Thoracic aorta (tissue), 2 donors: ENCODE results near the gene SEMA3G. TPM values are rescaled to one million over a fixed set of nuclear protein-coding genes. Genes with fewer than 3 reads are reported as not detected.

Experiments
- ATAC-seq: fragments of 150-250 bp; one replicate; pipeline ENCODE4 v1.8.0; 2017; ENCODE audit warnings: low read depth; ENCODE audit not compliant: insufficient number of reproducible peaks, low FRiP score
- DNase-seq: peaks from one replicate; pipeline ENCODE4 v3.0.0-alpha.2; 2020; ENCODE audit warnings: low spot score
- H3K27ac ChIP-seq, 2 donors: fragments of 200-600 bp; sonication (generic); 1 replicate in 1 of 2; 2 replicates in 1 of 2; pipeline ENCODE4 v1.5.1; 2016; ENCODE audit warnings: mild to moderate bottlenecking in 2 of 2, moderate library complexity in 2 of 2
- H3K27me3 ChIP-seq: fragments of 200-600 bp; sonication (generic); replicated peaks from 2 replicates; pipeline ENCODE4 v1.6.0; 2016; ENCODE audit warnings: mild to moderate bottlenecking; ENCODE audit not compliant: insufficient read depth
- H3K36me3 ChIP-seq: fragments of 200-600 bp; sonication (generic); one replicate; pipeline ENCODE4 v1.5.1; 2016
- H3K4me1 ChIP-seq, 2 donors: fragments of 200-600 bp; sonication (generic); 1 replicate in 1 of 2; 2 replicates in 1 of 2; pipeline versions ENCODE4 v1.5.1 to v1.6.0; 2016; ENCODE audit warnings: low read depth in 2 of 2, mild to moderate bottlenecking in 1 of 2; ENCODE audit not compliant: control insufficient read depth in 1 of 2
- H3K4me3 ChIP-seq: fragments of 200-600 bp; sonication (generic); 2 replicates; pipeline ENCODE4 v1.5.1; 2016; ENCODE audit warnings: mild to moderate bottlenecking
- H3K9me3 ChIP-seq: fragments of 200-600 bp; sonication (generic); 2 replicates; pipeline ENCODE4 v1.5.1; 2016
- total RNA-seq, 2 donors: library from RNA; depleted of rRNA; stranded (reverse); fragments of >200 nt; gene quantifications; one replicate each; pipeline versions ENCODE4 v1.1.0 to v1.2.3, GENCODE V29; 2016
- TF ChIP-seq, protein P1 (sequence below): fragments of 200-600 bp; sonication (generic); IDR thresholded peaks from one replicate; pipeline ENCODE4 v1.5.1; 2019; ENCODE audit warnings: antibody characterized with exemption

The SEMA3G gene
- total RNA-seq, 2 donors from 2014 or later: 16.8 to 18.1 TPM

DNA sequence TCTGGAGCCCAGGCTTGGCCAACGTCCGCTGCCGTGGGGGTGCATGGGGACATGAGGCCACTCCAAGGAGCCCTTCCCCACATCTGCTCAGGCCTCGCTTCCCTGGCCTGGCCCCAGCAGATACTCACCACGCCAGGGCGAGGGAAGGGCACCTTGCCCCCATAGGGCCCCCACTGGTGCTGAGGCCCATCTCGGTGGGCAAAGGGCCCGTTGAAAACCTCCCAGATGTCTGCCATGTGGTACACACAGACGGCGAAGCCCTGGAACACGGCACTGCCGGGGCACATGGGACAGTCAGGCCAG lies 4.7 kb downstream of the SEMA3G start:
- Histone ChIP-seq H3K4me3 (no peak overlapping the region), H3K27me3 (no peaks in the 10 kb centered on the region), H3K9me3 (no peaks in the 10 kb centered on the region), H3K27ac (no peak overlapping the region), H3K36me3 (no peaks in the 10 kb centered on the region), H3K4me1 (no peaks in the 10 kb centered on the region)
- ATAC-seq (no peak), DNase-seq (no peak)
- TF ChIP-seq, protein P1, sequence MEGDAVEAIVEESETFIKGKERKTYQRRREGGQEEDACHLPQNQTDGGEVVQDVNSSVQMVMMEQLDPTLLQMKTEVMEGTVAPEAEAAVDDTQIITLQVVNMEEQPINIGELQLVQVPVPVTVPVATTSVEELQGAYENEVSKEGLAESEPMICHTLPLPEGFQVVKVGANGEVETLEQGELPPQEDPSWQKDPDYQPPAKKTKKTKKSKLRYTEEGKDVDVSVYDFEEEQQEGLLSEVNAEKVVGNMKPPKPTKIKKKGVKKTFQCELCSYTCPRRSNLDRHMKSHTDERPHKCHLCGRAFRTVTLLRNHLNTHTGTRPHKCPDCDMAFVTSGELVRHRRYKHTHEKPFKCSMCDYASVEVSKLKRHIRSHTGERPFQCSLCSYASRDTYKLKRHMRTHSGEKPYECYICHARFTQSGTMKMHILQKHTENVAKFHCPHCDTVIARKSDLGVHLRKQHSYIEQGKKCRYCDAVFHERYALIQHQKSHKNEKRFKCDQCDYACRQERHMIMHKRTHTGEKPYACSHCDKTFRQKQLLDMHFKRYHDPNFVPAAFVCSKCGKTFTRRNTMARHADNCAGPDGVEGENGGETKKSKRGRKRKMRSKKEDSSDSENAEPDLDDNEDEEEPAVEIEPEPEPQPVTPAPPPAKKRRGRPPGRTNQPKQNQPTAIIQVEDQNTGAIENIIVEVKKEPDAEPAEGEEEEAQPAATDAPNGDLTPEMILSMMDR: no peak

DNA sequence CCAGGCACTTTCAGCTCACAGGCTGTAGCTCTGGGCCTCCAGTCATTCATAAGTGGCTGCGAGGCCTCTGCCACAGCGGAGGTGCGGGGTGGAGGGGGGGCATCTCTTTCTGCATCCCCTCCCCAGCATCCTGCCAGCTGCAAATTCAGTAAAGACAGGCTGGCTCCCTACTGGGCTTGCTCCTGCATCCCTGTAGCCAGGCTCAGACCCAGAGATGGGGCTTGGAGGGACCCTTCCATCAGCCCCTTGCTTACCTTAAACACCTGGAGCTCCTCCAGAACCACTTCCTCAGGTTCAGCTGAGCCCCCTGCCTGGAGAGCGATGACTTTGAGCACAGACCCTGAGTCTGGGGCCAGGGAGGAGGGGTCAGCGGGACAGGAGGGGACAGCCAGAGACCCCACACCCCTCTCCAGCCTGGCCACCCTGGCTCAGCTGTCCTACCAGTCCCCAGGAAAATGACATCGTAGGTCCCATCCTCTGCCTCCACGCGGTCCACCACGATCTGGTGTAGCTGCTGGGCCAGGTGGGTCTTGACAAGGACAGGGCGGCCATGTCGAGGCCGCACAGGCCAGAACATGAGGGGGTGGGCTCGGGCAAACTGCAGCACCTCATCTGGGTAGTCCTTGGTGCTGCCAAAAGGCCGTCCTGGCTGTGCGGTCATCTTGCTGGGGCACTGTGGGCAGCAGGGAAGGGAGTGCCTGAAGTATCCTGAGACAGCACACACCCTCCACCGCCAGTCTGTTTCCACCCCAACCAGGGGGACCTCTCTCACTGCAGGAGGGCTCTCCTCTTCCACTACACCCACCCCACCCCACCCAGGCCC lies 5.3 kb downstream of the SEMA3G start:
- TF ChIP-seq, protein P1: no peak
- Histone ChIP-seq H3K4me1 (no peaks in the 10 kb centered on the region), H3K27ac (no peak overlapping the region), H3K27me3 (no peaks in the 10 kb centered on the region), H3K4me3 (no peak overlapping the region), H3K9me3 (no peaks in the 10 kb centered on the region), H3K36me3 (no peaks in the 10 kb centered on the region)
- DNase-seq (no peak), ATAC-seq (no peak)

DNA sequence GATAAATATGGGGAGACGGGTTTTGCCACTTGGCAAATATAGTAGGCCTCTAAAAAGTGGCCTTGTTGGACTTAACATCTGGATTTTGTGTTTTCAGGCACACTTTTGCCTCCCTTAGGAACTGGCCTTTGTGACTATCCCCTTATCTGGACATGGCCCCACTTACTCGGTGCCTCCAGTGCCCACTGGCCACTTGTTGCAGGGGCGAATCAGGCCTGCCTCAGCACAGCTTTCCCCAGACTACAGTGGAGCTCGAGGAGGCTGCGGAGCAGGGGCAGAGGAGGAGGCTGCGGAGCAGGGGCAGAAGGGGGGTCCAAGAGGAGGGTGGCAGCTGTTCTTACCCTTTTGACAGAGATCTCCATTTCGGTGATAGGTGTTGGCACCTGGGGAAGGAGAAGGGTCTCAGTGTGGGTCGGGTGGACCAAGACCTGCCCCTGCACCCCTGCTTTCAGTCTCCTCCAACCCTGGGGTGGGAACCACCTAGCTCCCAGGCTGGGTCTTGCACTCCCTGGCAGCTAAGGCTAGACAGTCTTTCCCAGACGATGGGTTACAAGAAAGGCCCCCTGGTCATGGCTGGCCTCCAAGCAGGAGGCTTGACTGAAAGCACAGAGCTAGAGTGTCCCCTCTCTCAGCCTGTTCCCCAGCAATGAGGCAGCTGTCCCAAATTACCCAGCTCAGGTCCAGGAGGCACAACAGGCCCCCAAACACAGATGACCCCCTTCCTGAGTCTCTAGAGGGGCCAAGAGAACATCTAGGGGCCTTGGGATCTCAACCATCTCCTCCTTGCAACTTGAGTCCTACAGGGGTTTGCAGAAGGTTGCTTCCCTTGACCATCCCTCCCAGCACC lies 6.1 kb downstream of the SEMA3G start:
- no peak for ATAC-seq
- H3K27ac ChIP-seq: no peak overlapping the region
- no peak overlapping the region for H3K4me3 ChIP-seq
- TF ChIP-seq, protein P1: no peak
- no peaks in the 10 kb centered on the region for H3K4me1 ChIP-seq
- no peaks in the 10 kb centered on the region for H3K27me3 ChIP-seq
- no peaks in the 10 kb centered on the region for H3K9me3 ChIP-seq
- H3K36me3 ChIP-seq: no peaks in the 10 kb centered on the region
- DNase-seq: no peak

DNA sequence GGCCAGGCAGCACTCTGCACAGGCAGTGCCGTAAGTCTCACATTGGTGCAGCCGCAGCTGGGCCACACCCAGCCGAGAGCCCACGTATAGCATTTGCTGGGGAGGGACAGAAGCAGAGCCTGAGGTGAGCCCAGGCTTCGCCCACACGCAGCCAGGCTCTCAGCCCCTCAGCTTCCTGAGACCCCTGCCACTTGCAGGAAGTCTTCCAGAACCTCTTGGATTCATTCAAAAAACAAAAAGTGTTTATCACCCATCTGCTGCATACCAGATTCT lies 6.9 kb downstream of the SEMA3G start:
- no peak for ATAC-seq

More for the DNA sequence above, 6.9 kb downstream of the SEMA3G start:
- Histone ChIP-seq H3K4me1 (no peaks in the 10 kb centered on the region), H3K9me3 (no peaks in the 10 kb centered on the region), H3K36me3 (no peaks in the 10 kb centered on the region), H3K27ac (no peak overlapping the region), H3K27me3 (no peaks in the 10 kb centered on the region), H3K4me3 (no peak overlapping the region)
- DNase-seq: no peak
- TF ChIP-seq, protein P1: no peak
